ENCODE data around the gene HSPB9. TPM values are rescaled to one million over a fixed set of nuclear protein-coding genes. Genes with fewer than 3 reads are reported as not detected.

HSPB9 gene
- total RNA-seq, 2 experiments from 2014 or later, result not detected

- peak overlapping the region; percentile 57 for H3K27ac Mint-ChIP-seq
- H3K36me3 Mint-ChIP-seq (ENCODE audit: low read depth), result peaks cover 28% of the 10 kb centered on the region
- peak overlapping the region; percentile 65 for H3K4me3 Mint-ChIP-seq
- H3K27me3 Mint-ChIP-seq, result no peaks in the 10 kb centered on the region
- no peak for DNase-seq
- POLR2A ChIA-PET, result interaction anchor here (1.0 to 1.1 kb wide), 2 partner anchors 89 to 90 kb away, joined by 3 to 4 read pairs; partner anchors contain the start of gene DNAJC7
- peaks cover 47% of the 10 kb centered on the region for H3K4me1 Mint-ChIP-seq
- CTCF ChIA-PET, result interaction anchor here (0.9 to 2.4 kb wide), 5 partner anchors 15 to 105 kb away, joined by 3 to 7 read pairs (median 3); partner anchors contain the start of genes DNAJC7 and NKIRAS2
- H3K9me3 Mint-ChIP-seq, result no peaks in the 10 kb centered on the region
These were observed 15.5 kb upstream of the HSPB9 start for GRCh38 chr17:42107124-42107523.

GRCh38 chr17:42107597-42108576 lies 14.7 kb upstream of the HSPB9 start:
- Mint-ChIP-seq H3K27me3 (no peaks in the 10 kb centered on the region), H3K4me1 (peaks cover 52% of the 10 kb centered on the region), H3K36me3 (ENCODE audit: low read depth) (peaks cover 32% of the 10 kb centered on the region), H3K4me3 (peak overlapping the region; percentile 65), H3K9me3 (no peaks in the 10 kb centered on the region), H3K27ac (peak overlapping the region; percentile 81)
- peak; percentile 94 for DNase-seq
- CTCF ChIA-PET, result interaction anchor here (0.6 to 8.5 kb wide), 6 partner anchors 63 to 105 kb away, joined by 3 to 71 read pairs (median 3); partner anchors contain the start of genes DNAJC7, GHDC and NKIRAS2
- POLR2A ChIA-PET, result interaction anchor here (1.0 to 1.1 kb wide), 2 partner anchors 90 kb away, joined by 3 to 4 read pairs; partner anchors contain the start of gene DNAJC7

GRCh38 chr17:42109086-42109485 lies 13.5 kb upstream of the HSPB9 start:
- Mint-ChIP-seq H3K4me3 (no peak overlapping the region), H3K4me1 (peaks cover 57% of the 10 kb centered on the region), H3K27ac (peak overlapping the region; percentile 42), H3K36me3 (ENCODE audit: low read depth) (peaks cover 34% of the 10 kb centered on the region), H3K27me3 (no peaks in the 10 kb centered on the region), H3K9me3 (no peaks in the 10 kb centered on the region)
- POLR2A ChIA-PET, result interaction anchor here (0.6 kb wide), 1 partner anchor 79 kb away, joined by 6 read pairs; no protein-coding TSS in a partner anchor
- DNase-seq, result no peak
- CTCF ChIA-PET, result interaction anchor here (1.1 to 8.5 kb wide), 4 partner anchors 79 to 90 kb away, joined by 3 to 71 read pairs (median 12); partner anchors contain the start of genes DNAJC7, GHDC and NKIRAS2

GRCh38 chr17:42110301-42111264 lies 12.0 kb upstream of the HSPB9 start:
- Mint-ChIP-seq H3K4me1 (peaks cover 68% of the 10 kb centered on the region), H3K9me3 (no peaks in the 10 kb centered on the region), H3K4me3 (peak overlapping the region; percentile 80), H3K36me3 (ENCODE audit: low read depth) (peaks cover 39% of the 10 kb centered on the region), H3K27ac (peak overlapping the region; percentile 97), H3K27me3 (no peaks in the 10 kb centered on the region)
- DNase-seq, result peak; percentile 45
- ChIA-PET CTCF (interaction anchor here (0.7 to 8.5 kb wide), 13 partner anchors 8 to 147 kb away, joined by 3 to 71 read pairs (median 3); partner anchors contain the start of genes CNP, DNAJC7, KCNH4 and NKIRAS2), POLR2A (interaction anchor here (0.6 kb wide), 1 partner anchor 10 kb away, joined by 6 read pairs; no protein-coding TSS in a partner anchor)

- no peak for DNase-seq
- H3K4me3 Mint-ChIP-seq, result peak overlapping the region; percentile 80
- ChIA-PET POLR2A (no interaction called here), CTCF (interaction anchor here (1.0 to 8.5 kb wide), 10 partner anchors 8 to 148 kb away, joined by 3 to 71 read pairs (median 6); partner anchors contain the start of genes CNP, DNAJC7, KCNH4 and NKIRAS2)
- H3K27ac Mint-ChIP-seq, result peak overlapping the region; percentile 97
- H3K36me3 Mint-ChIP-seq (ENCODE audit: low read depth), result peaks cover 41% of the 10 kb centered on the region
- H3K9me3 Mint-ChIP-seq, result no peaks in the 10 kb centered on the region
- peaks cover 71% of the 10 kb centered on the region for H3K4me1 Mint-ChIP-seq
- no peaks in the 10 kb centered on the region for H3K27me3 Mint-ChIP-seq
These were observed 11.4 kb upstream of the HSPB9 start for GRCh38 chr17:42111265-42111636.

- Mint-ChIP-seq H3K4me3 (peak overlapping the region; percentile 80), H3K27me3 (no peaks in the 10 kb centered on the region), H3K4me1 (peaks cover 73% of the 10 kb centered on the region), H3K36me3 (ENCODE audit: low read depth) (peaks cover 43% of the 10 kb centered on the region), H3K27ac (peak overlapping the region; percentile 97), H3K9me3 (no peaks in the 10 kb centered on the region)
- POLR2A ChIA-PET, result interaction anchor here (0.7 to 1.8 kb wide), 3 partner anchors 21 to 145 kb away, joined by 3 to 7 read pairs (median 4); partner anchors contain the start of gene CNP
- CTCF ChIA-PET, result interaction anchor here (0.6 to 8.5 kb wide), 14 partner anchors 10 to 250 kb away, joined by 3 to 71 read pairs (median 4); partner anchors contain the start of genes CNP, DNAJC7, KCNH4 and NKIRAS2
- DNase-seq, result peak; percentile 35
These were observed 10.6 kb upstream of the HSPB9 start for GRCh38 chr17:42111871-42112551.

- peaks cover 43% of the 10 kb centered on the region for H3K36me3 Mint-ChIP-seq (ENCODE audit: low read depth)
- peak; percentile 90 for DNase-seq
- POLR2A ChIA-PET, result interaction anchor here (0.6 to 1.8 kb wide), 5 partner anchors 20 to 230 kb away, joined by 3 to 7 read pairs (median 5); partner anchors contain the start of genes CNP and DNAJC7
- H3K9me3 Mint-ChIP-seq, result no peaks in the 10 kb centered on the region
- peaks cover 71% of the 10 kb centered on the region for H3K4me1 Mint-ChIP-seq
- CTCF ChIA-PET, result interaction anchor here (0.6 to 8.5 kb wide), 12 partner anchors 15 to 220 kb away, joined by 3 to 71 read pairs (median 4); partner anchors contain the start of genes CNP, DNAJC7 and NKIRAS2
- peak within 1 kb of the TSS; percentile 80 for H3K4me3 Mint-ChIP-seq
- peak within 1 kb of the TSS; percentile 97 for H3K27ac Mint-ChIP-seq
- H3K27me3 Mint-ChIP-seq, result no peaks in the 10 kb centered on the region
These were observed 9.9 kb upstream of the HSPB9 start, which contains the start of gene DHX58 for GRCh38 chr17:42112552-42113176. Gene DHX58 (minus strand): TSS chr17:42112714. CDS start chr17:42111892, 822 bp downstream.

- no peak for DNase-seq
- no peak overlapping the region for H3K4me3 Mint-ChIP-seq
- no peaks in the 10 kb centered on the region for H3K9me3 Mint-ChIP-seq
- peaks cover 40% of the 10 kb centered on the region for H3K36me3 Mint-ChIP-seq (ENCODE audit: low read depth)
- peaks cover 67% of the 10 kb centered on the region for H3K4me1 Mint-ChIP-seq
- H3K27me3 Mint-ChIP-seq, result no peaks in the 10 kb centered on the region
- peak overlapping the region; percentile 97 for H3K27ac Mint-ChIP-seq
- ChIA-PET POLR2A (interaction anchor here (1.1 to 1.8 kb wide), 2 partner anchors 96 to 146 kb away, joined by 6 to 7 read pairs; partner anchors contain the start of genes CNP and DNAJC7), CTCF (interaction anchor here (0.5 to 8.5 kb wide), 11 partner anchors 16 to 451 kb away, joined by 3 to 71 read pairs (median 4); partner anchors contain the start of genes CNP, DNAJC7 and NKIRAS2)
These were observed 9.1 kb upstream of the HSPB9 start for GRCh38 chr17:42113293-42114069.

GRCh38 chr17:42114118-42114517 lies 8.5 kb upstream of the HSPB9 start:
- H3K27me3 Mint-ChIP-seq, result no peaks in the 10 kb centered on the region
- peak overlapping the region; percentile 97 for H3K27ac Mint-ChIP-seq
- H3K4me1 Mint-ChIP-seq, result peaks cover 66% of the 10 kb centered on the region
- no peak for DNase-seq
- ChIA-PET POLR2A (no interaction called here), CTCF (interaction anchor here (0.5 to 8.5 kb wide), 8 partner anchors 17 to 452 kb away, joined by 3 to 71 read pairs (median 4); partner anchors contain the start of genes CNP, DNAJC7 and NKIRAS2)
- peaks cover 42% of the 10 kb centered on the region for H3K36me3 Mint-ChIP-seq (ENCODE audit: low read depth)
- H3K9me3 Mint-ChIP-seq, result no peaks in the 10 kb centered on the region
- no peak overlapping the region for H3K4me3 Mint-ChIP-seq

Data from activated CD4-positive, alpha-beta T cell treated with anti-CD3 and anti-CD28 coated beads, Interleukin-2, amount 10 ng/mL, durations not matched to agents 7 days and 5 days (primary cell).